HEK293T (cell line): ENCODE data around the gene SERPINB6.

Experiments used
- ARNT ChIP-seq: fragments of 450-650 bp; IDR thresholded peaks from 2 replicates; pipeline ENCODE4 v1.6.1; 2017; ENCODE audit warnings: mild to moderate bottlenecking
- BHLHE40 ChIP-seq: fragments of 450-650 bp; IDR thresholded peaks from 2 replicates; pipeline ENCODE4 v1.6.1; 2016; ENCODE audit warnings: mild to moderate bottlenecking, moderate library complexity, borderline replicate concordance
- TARDBP ChIP-seq: fragments of 450-650 bp; IDR thresholded peaks from 2 replicates; pipeline ENCODE4 v1.6.1; 2016
- ZNF384 ChIP-seq: fragments of 450-650 bp; IDR thresholded peaks from 2 replicates; pipeline ENCODE4 v1.6.1; 2016
- TF ChIP-seq, protein P1 (sequence below): fragments of 450-650 bp; IDR thresholded peaks from 2 replicates; pipeline ENCODE4 v1.6.1; 2016

- no peak for TF ChIP-seq ARNT
- TF ChIP-seq BHLHE40, result no peak
- TF ChIP-seq, protein P1, sequence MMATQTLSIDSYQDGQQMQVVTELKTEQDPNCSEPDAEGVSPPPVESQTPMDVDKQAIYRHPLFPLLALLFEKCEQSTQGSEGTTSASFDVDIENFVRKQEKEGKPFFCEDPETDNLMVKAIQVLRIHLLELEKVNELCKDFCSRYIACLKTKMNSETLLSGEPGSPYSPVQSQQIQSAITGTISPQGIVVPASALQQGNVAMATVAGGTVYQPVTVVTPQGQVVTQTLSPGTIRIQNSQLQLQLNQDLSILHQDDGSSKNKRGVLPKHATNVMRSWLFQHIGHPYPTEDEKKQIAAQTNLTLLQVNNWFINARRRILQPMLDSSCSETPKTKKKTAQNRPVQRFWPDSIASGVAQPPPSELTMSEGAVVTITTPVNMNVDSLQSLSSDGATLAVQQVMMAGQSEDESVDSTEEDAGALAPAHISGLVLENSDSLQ, result no peak
- TF ChIP-seq TARDBP, result no peak
- no peak for TF ChIP-seq ZNF384
Measured at GRCh38 chr6:2916158-2916925, 55.0 kb downstream of the SERPINB6 start.
